HCT116 (cell line): ENCODE data around the gene PEX11G. TPM values are rescaled to one million over a fixed set of nuclear protein-coding genes. Genes with fewer than 3 reads are reported as not detected.

Experiments used
- ATAC-seq: fragments of 200-7000 bp; cut with Tn5 transposase; 2 replicates; pipeline ENCODE4 v1.9.1; 2020; ENCODE audit warnings: mild to moderate bottlenecking, moderate library complexity
- BruUV-seq: library from RNA; stranded (reverse); fragments of 400-500 nt; replicated peaks from 2 replicates; lab custom pipeline; 2021; lab: Mats Ljungman, UMichigan
- CTCF ChIA-PET: fragments of 300-600 bp; sonication (Branson Sonifier 250); formaldehyde crosslinking; loops from one replicate; lab custom pipeline; 2021; ENCODE audit warnings: antibody characterized with exemption; lab: Charles Lee
- POLR2A ChIA-PET: fragments of 300-600, 350-600 bp; sonication (Branson Sonifier 250); formaldehyde crosslinking; loops from one replicate; lab custom pipeline; 2021; ENCODE audit warnings: antibody characterized with exemption; lab: Charles Lee
- RAD21 ChIA-PET, 2 experiments: fragments of 300-600 bp; sonication (Branson Sonifier 250); formaldehyde crosslinking; loops; one replicate each; lab custom pipeline; 2023; ENCODE audit warnings: low total read pairs in 2 of 2; ENCODE audit not compliant: uncharacterized antibody in 2 of 2, unreplicated experiment in 2 of 2, low non-redundant PET in 1 of 2; lab: Charles Lee
- DNase-seq: peaks from one replicate; pipeline ENCODE4 v3.0.0-alpha.2; 2010; ENCODE audit warnings: low read depth, low spot score
- H2AFZ ChIP-seq: fragments of 200-600 bp; shearing (Covaris generic), sonication (generic); 2 replicates; pipeline ENCODE4 v1.6.1; 2017; ENCODE audit warnings: low read depth, mixed run types, mixed read lengths, antibody characterized with exemption, low read length; ENCODE audit not compliant: poor library complexity, severe bottlenecking
- H3K27ac ChIP-seq: 2 replicates; pipeline ENCODE4 v1.5.1; 2012; ENCODE audit warnings: low read depth, low read length
- H3K27me3 ChIP-seq: fragments of 200-600 bp; sonication (generic); 2 replicates; pipeline ENCODE4 v1.6.1; 2016; ENCODE audit warnings: mixed run types, low read length, mixed read lengths; ENCODE audit not compliant: insufficient read depth
- H3K36me3 ChIP-seq, 2 experiments: fragments of 200-500 bp in 1 of 2; fragments of 200-600 bp in 1 of 2; sonication (Bioruptor generic) in 1 of 2; sonication (generic) in 1 of 2; 2 replicates each; pipeline versions ENCODE4 v1.5.1 to v1.6.1; 2014 to 2016; ENCODE audit warnings: low read length in 2 of 2, inconsistent platforms in 1 of 2, mixed read lengths in 1 of 2, mixed run types in 1 of 2; ENCODE audit not compliant: insufficient read depth in 2 of 2, control insufficient read depth in 1 of 2
- H3K4me1 ChIP-seq, 2 experiments: fragments of 200-600 bp in 1 of 2; sonication (generic) in 1 of 2; 2 replicates each; pipeline versions ENCODE4 v1.5.1 to v1.6.1; 2012 to 2017; ENCODE audit warnings: low read length in 2 of 2, inconsistent platforms in 1 of 2, mild to moderate bottlenecking in 1 of 2, mixed read lengths in 1 of 2, mixed run types in 1 of 2, moderate library complexity in 1 of 2; ENCODE audit not compliant: insufficient read depth in 2 of 2, control insufficient read depth in 1 of 2
- H3K4me2 ChIP-seq: fragments of 200-600 bp; sonication (generic); 2 replicates; pipeline ENCODE4 v1.6.1; 2017; ENCODE audit warnings: mixed run types, low read length, mixed read lengths
- H3K4me3 ChIP-seq, 2 experiments: fragments of 200-600 bp in 1 of 2; sonication (generic) in 1 of 2; replicated peaks in 1 of 2; 2 replicates each; pipeline ENCODE4 v1.5.1; 2011 to 2016; ENCODE audit warnings: low read length in 2 of 2, control low read depth in 1 of 2, low read depth in 1 of 2, mild to moderate bottlenecking in 1 of 2, mixed read lengths in 1 of 2, mixed run types in 1 of 2
- H3K79me2 ChIP-seq: fragments of 200-600 bp; sonication (generic); 2 replicates; pipeline ENCODE4 v1.6.1; 2017; ENCODE audit warnings: mild to moderate bottlenecking, mixed run types, low read length, moderate library complexity, mixed read lengths; ENCODE audit not compliant: insufficient read depth
- H3K9ac ChIP-seq: fragments of 200-600 bp; sonication (generic); 2 replicates; pipeline ENCODE4 v1.6.1; 2016; ENCODE audit warnings: low read length, mixed read lengths
- H3K9me2 ChIP-seq: fragments of 200-600 bp; sonication (generic), shearing (Covaris generic); 2 replicates; pipeline ENCODE4 v1.6.1; 2017; ENCODE audit warnings: mixed run types, mild to moderate bottlenecking, moderate library complexity; ENCODE audit not compliant: insufficient read depth
- H3K9me3 ChIP-seq, 2 experiments: fragments of 200-500 bp in 1 of 2; fragments of 200-600 bp in 1 of 2; sonication (Bioruptor generic) in 1 of 2; sonication (generic) in 1 of 2; 2 replicates each; pipeline ENCODE4 v1.6.1; 2014 to 2017; ENCODE audit warnings: low read length in 2 of 2, mixed read lengths in 2 of 2, inconsistent platforms in 1 of 2, low read depth in 1 of 2, mild to moderate bottlenecking in 1 of 2, mixed run types in 1 of 2, moderate library complexity in 1 of 2; ENCODE audit not compliant: control insufficient read depth in 1 of 2, insufficient read depth in 1 of 2
- H4K20me1 ChIP-seq: fragments of 200-600 bp; sonication (generic), shearing (Covaris generic); 2 replicates; pipeline ENCODE4 v1.6.1; 2017; ENCODE audit warnings: mixed run types, mild to moderate bottlenecking, moderate library complexity; ENCODE audit not compliant: insufficient read depth
- CEBPB ChIP-seq: IDR thresholded peaks from 2 replicates; pipeline ENCODE4 v1.6.1; 2012; ENCODE audit warnings: low read depth
- EGR1 ChIP-seq: IDR thresholded peaks from 2 replicates; pipeline ENCODE4 v1.6.1; 2012; ENCODE audit warnings: low read depth
- JUND ChIP-seq: IDR thresholded peaks from 2 replicates; pipeline ENCODE4 v1.6.1; 2012
- POLR2A ChIP-seq: IDR thresholded peaks from 2 replicates; pipeline ENCODE4 v1.7.0; 2011; ENCODE audit warnings: borderline replicate concordance; ENCODE audit not compliant: insufficient read depth, insufficient read length; ENCODE audit errors: extremely low read depth
- RAD21 ChIP-seq: IDR thresholded peaks from 2 replicates; pipeline ENCODE4 v1.6.1; 2012; ENCODE audit warnings: low read depth, mild to moderate bottlenecking
- TCF7L2 ChIP-seq: IDR thresholded peaks from 2 replicates; pipeline ENCODE4 v1.7.0; 2011; ENCODE audit warnings: borderline replicate concordance, inconsistent platforms; ENCODE audit not compliant: insufficient read depth, insufficient read length; ENCODE audit errors: extremely low read depth
- intact Hi-C: fragments of 100-400 bp; cut with micrococcal nuclease; formaldehyde crosslinking; loops from 2 replicates; pipeline ENCODE4 v1.10.0; 2022
- total RNA-seq: library from RNA; stranded (reverse); gene quantifications from one replicate; pipeline ENCODE4 v1.2.1, GENCODE V29; 2021; ENCODE audit not compliant: unreplicated experiment
- TF ChIP-seq, protein P1 (sequence below): IDR thresholded peaks from 2 replicates; pipeline ENCODE4 v1.6.1; 2012
- TF ChIP-seq, protein P2 (sequence below): IDR thresholded peaks from 2 replicates; pipeline ENCODE4 v1.6.1; 2012; ENCODE audit warnings: low read depth

PEX11G gene
- total RNA-seq, 1 experiment from 2014 or later: 6.4 TPM

DNA sequence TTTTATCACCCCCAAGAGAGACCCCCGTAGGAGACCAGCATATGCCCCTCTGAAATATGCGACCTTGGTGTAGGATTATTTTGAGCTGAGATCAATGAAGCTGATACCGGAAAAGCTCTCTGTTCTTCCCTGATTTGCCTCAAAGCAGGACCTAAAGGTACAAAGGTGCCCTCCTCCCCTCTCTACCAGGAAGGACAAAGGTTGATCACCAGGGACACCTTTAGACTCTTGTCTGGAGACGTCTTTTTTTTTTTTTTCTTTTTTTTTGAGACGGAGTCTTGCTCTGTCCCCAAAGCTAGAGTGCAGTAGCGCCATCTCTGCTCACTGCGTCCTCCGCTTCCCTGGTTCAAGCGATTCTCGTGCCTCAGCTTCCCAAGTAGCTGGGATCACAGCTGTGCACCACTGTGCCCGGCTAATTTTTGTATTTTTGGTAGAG is 792 bp upstream of the PEX11G start:
- H3K27me3 ChIP-seq: no peaks in the 10 kb centered on the region
- no peak overlapping the region for H2AFZ ChIP-seq
- POLR2A ChIA-PET: interaction anchor here (1.6 kb wide), 1 partner anchor 16 kb away, joined by 6 read pairs; no protein-coding TSS in a partner anchor
- peak overlapping the region; percentile 70 for H3K4me2 ChIP-seq
- H3K4me1 ChIP-seq: peaks cover 13 to 30% of the 10 kb centered on the region in 2 experiments
- RAD21 ChIA-PET: interaction anchor here in 1 of 2 experiments (0.5 kb wide), 1 partner anchor 86 kb away, joined by 4 read pairs; no protein-coding TSS in a partner anchor
- no peak for DNase-seq
- H3K4me3 ChIP-seq: no peak overlapping the region
- BruUV-seq: no TSS peak
- ATAC-seq: no peak
- no peaks in the 10 kb centered on the region for H3K36me3 ChIP-seq
- CTCF ChIA-PET: no interaction called here
- intact Hi-C loops: no loop called here
- no peaks in the 10 kb centered on the region for H3K79me2 ChIP-seq
- H3K9me3 ChIP-seq: no peaks in the 10 kb centered on the region
- no peaks in the 10 kb centered on the region for H4K20me1 ChIP-seq
- no peaks in the 10 kb centered on the region for H3K9me2 ChIP-seq
- H3K27ac ChIP-seq: peak overlapping the region; percentile 59; the same call in 1 of the 2 replicates
- TF ChIP-seq, protein P1, sequence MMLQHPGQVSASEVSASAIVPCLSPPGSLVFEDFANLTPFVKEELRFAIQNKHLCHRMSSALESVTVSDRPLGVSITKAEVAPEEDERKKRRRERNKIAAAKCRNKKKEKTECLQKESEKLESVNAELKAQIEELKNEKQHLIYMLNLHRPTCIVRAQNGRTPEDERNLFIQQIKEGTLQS: no peak
- TF ChIP-seq CEBPB (no peak), RAD21 (no peak; the same call in 1 of the 2 replicates), POLR2A (no peak), EGR1 (no peak), TCF7L2 (no peak), JUND (no peak)
- TF ChIP-seq, protein P2, sequence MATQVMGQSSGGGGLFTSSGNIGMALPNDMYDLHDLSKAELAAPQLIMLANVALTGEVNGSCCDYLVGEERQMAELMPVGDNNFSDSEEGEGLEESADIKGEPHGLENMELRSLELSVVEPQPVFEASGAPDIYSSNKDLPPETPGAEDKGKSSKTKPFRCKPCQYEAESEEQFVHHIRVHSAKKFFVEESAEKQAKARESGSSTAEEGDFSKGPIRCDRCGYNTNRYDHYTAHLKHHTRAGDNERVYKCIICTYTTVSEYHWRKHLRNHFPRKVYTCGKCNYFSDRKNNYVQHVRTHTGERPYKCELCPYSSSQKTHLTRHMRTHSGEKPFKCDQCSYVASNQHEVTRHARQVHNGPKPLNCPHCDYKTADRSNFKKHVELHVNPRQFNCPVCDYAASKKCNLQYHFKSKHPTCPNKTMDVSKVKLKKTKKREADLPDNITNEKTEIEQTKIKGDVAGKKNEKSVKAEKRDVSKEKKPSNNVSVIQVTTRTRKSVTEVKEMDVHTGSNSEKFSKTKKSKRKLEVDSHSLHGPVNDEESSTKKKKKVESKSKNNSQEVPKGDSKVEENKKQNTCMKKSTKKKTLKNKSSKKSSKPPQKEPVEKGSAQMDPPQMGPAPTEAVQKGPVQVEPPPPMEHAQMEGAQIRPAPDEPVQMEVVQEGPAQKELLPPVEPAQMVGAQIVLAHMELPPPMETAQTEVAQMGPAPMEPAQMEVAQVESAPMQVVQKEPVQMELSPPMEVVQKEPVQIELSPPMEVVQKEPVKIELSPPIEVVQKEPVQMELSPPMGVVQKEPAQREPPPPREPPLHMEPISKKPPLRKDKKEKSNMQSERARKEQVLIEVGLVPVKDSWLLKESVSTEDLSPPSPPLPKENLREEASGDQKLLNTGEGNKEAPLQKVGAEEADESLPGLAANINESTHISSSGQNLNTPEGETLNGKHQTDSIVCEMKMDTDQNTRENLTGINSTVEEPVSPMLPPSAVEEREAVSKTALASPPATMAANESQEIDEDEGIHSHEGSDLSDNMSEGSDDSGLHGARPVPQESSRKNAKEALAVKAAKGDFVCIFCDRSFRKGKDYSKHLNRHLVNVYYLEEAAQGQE: no peak
- H3K9ac ChIP-seq: peak overlapping the region; percentile 74
